Measurements from ENCODE around the gene GPR107. TPM values are rescaled to one million over a fixed set of nuclear protein-coding genes. Genes with fewer than 3 reads are reported as not detected.

GPR107 gene
- total RNA-seq, 1 experiment from 2014 or later = 11.6 TPM

GRCh38 chr9:130140706-130141105 lies 87.0 kb downstream of the GPR107 start:
- no peak overlapping the region for H2AFZ ChIP-seq (ENCODE audit: low read length)
- H3K36me3 ChIP-seq (ENCODE audit: insufficient read depth, low read length) = no peaks in the 10 kb centered on the region
- H3K79me2 ChIP-seq (ENCODE audit: low read length) = no peaks in the 10 kb centered on the region
- H3K9me2 ChIP-seq (replicated peaks; ENCODE audit: insufficient read depth, low read length) = no peaks in the 10 kb centered on the region
- no peak overlapping the region for H3K4me3 ChIP-seq (ENCODE audit: low read length)
- no peaks in the 10 kb centered on the region for H4K20me1 ChIP-seq (ENCODE audit: insufficient read depth, low read depth, low read length)
- no peaks in the 10 kb centered on the region for H3K27me3 ChIP-seq (ENCODE audit: low read length)
- no peak overlapping the region for H3K27ac ChIP-seq (ENCODE audit: low read length)
- no peak for DNase-seq
- H3K4me2 ChIP-seq (ENCODE audit: low read depth, low read length, poor library complexity, severe bottlenecking) = no peak overlapping the region
- H3K4me1 ChIP-seq (ENCODE audit: low read length) = no peaks in the 10 kb centered on the region
- H3K9me3 ChIP-seq (ENCODE audit: low read length) = no peaks in the 10 kb centered on the region
- no peak overlapping the region for H3K9ac ChIP-seq (ENCODE audit: low read length)

GRCh38 chr9:130142056-130142455 lies 88.3 kb downstream of the GPR107 start:
- Histone ChIP-seq H3K9me3 (ENCODE audit: low read length) (no peaks in the 10 kb centered on the region), H3K27ac (ENCODE audit: low read length) (no peak overlapping the region), H3K36me3 (ENCODE audit: insufficient read depth, low read length) (no peaks in the 10 kb centered on the region), H4K20me1 (ENCODE audit: insufficient read depth, low read depth, low read length) (no peaks in the 10 kb centered on the region), H2AFZ (ENCODE audit: low read length) (no peak overlapping the region), H3K4me2 (ENCODE audit: low read depth, low read length, poor library complexity, severe bottlenecking) (no peak overlapping the region), H3K9ac (ENCODE audit: low read length) (no peak overlapping the region), H3K79me2 (ENCODE audit: low read length) (no peaks in the 10 kb centered on the region), H3K27me3 (ENCODE audit: low read length) (no peaks in the 10 kb centered on the region), H3K4me3 (ENCODE audit: low read length) (no peak overlapping the region), H3K4me1 (ENCODE audit: low read length) (no peaks in the 10 kb centered on the region), H3K9me2 (replicated peaks; ENCODE audit: insufficient read depth, low read length) (no peaks in the 10 kb centered on the region)
- no peak for DNase-seq

- Histone ChIP-seq H3K9me3 (ENCODE audit: low read length) (no peaks in the 10 kb centered on the region), H3K4me3 (ENCODE audit: low read length) (no peak overlapping the region), H3K27ac (ENCODE audit: low read length) (no peak overlapping the region), H2AFZ (ENCODE audit: low read length) (no peak overlapping the region), H3K4me2 (ENCODE audit: low read depth, low read length, poor library complexity, severe bottlenecking) (no peak overlapping the region), H3K36me3 (ENCODE audit: insufficient read depth, low read length) (no peaks in the 10 kb centered on the region), H3K9me2 (replicated peaks; ENCODE audit: insufficient read depth, low read length) (no peaks in the 10 kb centered on the region), H3K27me3 (ENCODE audit: low read length) (no peaks in the 10 kb centered on the region), H3K9ac (ENCODE audit: low read length) (no peak overlapping the region), H4K20me1 (ENCODE audit: insufficient read depth, low read depth, low read length) (no peaks in the 10 kb centered on the region), H3K4me1 (ENCODE audit: low read length) (no peaks in the 10 kb centered on the region), H3K79me2 (ENCODE audit: low read length) (no peaks in the 10 kb centered on the region)
- no peak for DNase-seq
Measured at GRCh38 chr9:130142641-130143040, 88.9 kb downstream of the GPR107 start.

- no peak overlapping the region for H3K4me2 ChIP-seq (ENCODE audit: low read depth, low read length, poor library complexity, severe bottlenecking)
- H3K9ac ChIP-seq (ENCODE audit: low read length) = no peak overlapping the region
- no peaks in the 10 kb centered on the region for H3K79me2 ChIP-seq (ENCODE audit: low read length)
- no peak overlapping the region for H3K4me3 ChIP-seq (ENCODE audit: low read length)
- no peaks in the 10 kb centered on the region for H4K20me1 ChIP-seq (ENCODE audit: insufficient read depth, low read depth, low read length)
- no peaks in the 10 kb centered on the region for H3K4me1 ChIP-seq (ENCODE audit: low read length)
- DNase-seq = no peak
- H3K27ac ChIP-seq (ENCODE audit: low read length) = no peak overlapping the region
- H2AFZ ChIP-seq (ENCODE audit: low read length) = no peak overlapping the region
- H3K36me3 ChIP-seq (ENCODE audit: insufficient read depth, low read length) = no peaks in the 10 kb centered on the region
- no peaks in the 10 kb centered on the region for H3K9me3 ChIP-seq (ENCODE audit: low read length)
- H3K27me3 ChIP-seq (ENCODE audit: low read length) = no peaks in the 10 kb centered on the region
- H3K9me2 ChIP-seq (replicated peaks; ENCODE audit: insufficient read depth, low read length) = no peaks in the 10 kb centered on the region
Measured at GRCh38 chr9:130143279-130143893, 89.7 kb downstream of the GPR107 start.

GRCh38 chr9:130143958-130144366 lies 90.3 kb downstream of the GPR107 start:
- DNase-seq = no peak
- H3K9ac ChIP-seq (ENCODE audit: low read length) = no peak overlapping the region

GRCh38 chr9:130144703-130145102 lies 91.0 kb downstream of the GPR107 start:
- Histone ChIP-seq H3K9me3 (ENCODE audit: low read length) (no peaks in the 10 kb centered on the region), H3K27me3 (ENCODE audit: low read length) (no peaks in the 10 kb centered on the region), H2AFZ (ENCODE audit: low read length) (no peak overlapping the region), H3K9ac (ENCODE audit: low read length) (no peak overlapping the region), H3K27ac (ENCODE audit: low read length) (no peak overlapping the region), H3K4me2 (ENCODE audit: low read depth, low read length, poor library complexity, severe bottlenecking) (no peak overlapping the region), H4K20me1 (ENCODE audit: insufficient read depth, low read depth, low read length) (no peaks in the 10 kb centered on the region), H3K4me1 (ENCODE audit: low read length) (no peaks in the 10 kb centered on the region), H3K9me2 (replicated peaks; ENCODE audit: insufficient read depth, low read length) (no peaks in the 10 kb centered on the region), H3K4me3 (ENCODE audit: low read length) (no peak overlapping the region), H3K36me3 (ENCODE audit: insufficient read depth, low read length) (no peaks in the 10 kb centered on the region), H3K79me2 (ENCODE audit: low read length) (no peaks in the 10 kb centered on the region)
- no peak for DNase-seq

More at GRCh38 chr9:130143958-130144366, 90.3 kb downstream of the GPR107 start:
- Histone ChIP-seq H3K79me2 (ENCODE audit: low read length) (no peaks in the 10 kb centered on the region), H3K9me3 (ENCODE audit: low read length) (no peaks in the 10 kb centered on the region), H3K9me2 (replicated peaks; ENCODE audit: insufficient read depth, low read length) (no peaks in the 10 kb centered on the region), H3K27me3 (ENCODE audit: low read length) (no peaks in the 10 kb centered on the region), H3K36me3 (ENCODE audit: insufficient read depth, low read length) (no peaks in the 10 kb centered on the region), H3K27ac (ENCODE audit: low read length) (no peak overlapping the region), H3K4me3 (ENCODE audit: low read length) (no peak overlapping the region), H4K20me1 (ENCODE audit: insufficient read depth, low read depth, low read length) (no peaks in the 10 kb centered on the region), H3K4me1 (ENCODE audit: low read length) (no peaks in the 10 kb centered on the region), H2AFZ (ENCODE audit: low read length) (no peak overlapping the region), H3K4me2 (ENCODE audit: low read depth, low read length, poor library complexity, severe bottlenecking) (no peak overlapping the region)

- Histone ChIP-seq H3K9ac (ENCODE audit: low read length) (no peak overlapping the region), H3K9me2 (replicated peaks; ENCODE audit: insufficient read depth, low read length) (no peaks in the 10 kb centered on the region), H2AFZ (ENCODE audit: low read length) (no peak overlapping the region), H3K9me3 (ENCODE audit: low read length) (no peaks in the 10 kb centered on the region), H3K27me3 (ENCODE audit: low read length) (no peaks in the 10 kb centered on the region), H3K27ac (ENCODE audit: low read length) (no peak overlapping the region), H3K4me2 (ENCODE audit: low read depth, low read length, poor library complexity, severe bottlenecking) (no peak overlapping the region), H3K4me3 (ENCODE audit: low read length) (no peak overlapping the region), H3K36me3 (ENCODE audit: insufficient read depth, low read length) (no peaks in the 10 kb centered on the region), H3K4me1 (ENCODE audit: low read length) (no peaks in the 10 kb centered on the region), H4K20me1 (ENCODE audit: insufficient read depth, low read depth, low read length) (no peaks in the 10 kb centered on the region), H3K79me2 (ENCODE audit: low read length) (no peaks in the 10 kb centered on the region)
- DNase-seq = no peak
Measured at GRCh38 chr9:130145658-130146057, 92.0 kb downstream of the GPR107 start.

- Histone ChIP-seq H3K79me2 (ENCODE audit: low read length) (no peaks in the 10 kb centered on the region), H3K27ac (ENCODE audit: low read length) (no peak overlapping the region), H3K9me2 (replicated peaks; ENCODE audit: insufficient read depth, low read length) (no peaks in the 10 kb centered on the region), H3K9ac (ENCODE audit: low read length) (no peak overlapping the region), H3K36me3 (ENCODE audit: insufficient read depth, low read length) (no peaks in the 10 kb centered on the region), H3K4me2 (ENCODE audit: low read depth, low read length, poor library complexity, severe bottlenecking) (no peak overlapping the region), H3K4me3 (ENCODE audit: low read length) (no peak overlapping the region), H4K20me1 (ENCODE audit: insufficient read depth, low read depth, low read length) (no peaks in the 10 kb centered on the region), H3K4me1 (ENCODE audit: low read length) (no peaks in the 10 kb centered on the region), H2AFZ (ENCODE audit: low read length) (no peak overlapping the region), H3K9me3 (ENCODE audit: low read length) (no peaks in the 10 kb centered on the region), H3K27me3 (ENCODE audit: low read length) (no peaks in the 10 kb centered on the region)
- DNase-seq = no peak
Measured at GRCh38 chr9:130147198-130147597, 93.5 kb downstream of the GPR107 start.
